Liver (tissue), 9 donors: ENCODE measurements around the gene APP. TPM values are rescaled to one million over a fixed set of nuclear protein-coding genes. Genes with fewer than 3 reads are reported as not detected.

ENCODE experiments used
- DNase-seq: peaks from one replicate; pipeline ENCODE4 v3.0.0-alpha.2; 2017; ENCODE audit warnings: low spot score
- H3K27ac ChIP-seq, 2 donors: one replicate each; pipeline ENCODE4 v1.7.0; 2013; ENCODE audit warnings: inconsistent platforms in 2 of 2, low read length in 2 of 2, control low read depth in 1 of 2, low read depth in 1 of 2, mild to moderate bottlenecking in 1 of 2
- H3K27me3 ChIP-seq, 4 donors: one replicate each; pipeline versions ENCODE4 v1.6.1 to v1.7.0; 2013; ENCODE audit warnings: low read length in 3 of 4, inconsistent platforms in 1 of 4, mild to moderate bottlenecking in 1 of 4, moderate library complexity in 1 of 4; ENCODE audit not compliant: control insufficient read depth in 4 of 4, insufficient read depth in 4 of 4
- H3K36me3 ChIP-seq, 4 donors: one replicate each; pipeline versions ENCODE4 v1.6.1 to v1.7.0; 2013; ENCODE audit warnings: low read length in 3 of 4, mild to moderate bottlenecking in 3 of 4, low read depth in 1 of 4, moderate library complexity in 1 of 4; ENCODE audit not compliant: control insufficient read depth in 4 of 4, insufficient read depth in 3 of 4
- H3K4me1 ChIP-seq, 4 donors: one replicate each; pipeline versions ENCODE4 v1.6.1 to v1.7.0; 2013; ENCODE audit warnings: low read length in 3 of 4, mild to moderate bottlenecking in 3 of 4, moderate library complexity in 1 of 4; ENCODE audit not compliant: control insufficient read depth in 4 of 4, insufficient read depth in 4 of 4
- H3K4me3 ChIP-seq, 3 donors: one replicate each; pipeline versions ENCODE4 v1.6.1 to v1.7.0; 2013; ENCODE audit warnings: low read length in 3 of 3, control low read depth in 1 of 3, low read depth in 1 of 3, mild to moderate bottlenecking in 1 of 3
- H3K9ac ChIP-seq, 2 donors: one replicate each; pipeline ENCODE4 v1.7.0; 2013; ENCODE audit warnings: low read length in 2 of 2, mild to moderate bottlenecking in 2 of 2, moderate library complexity in 2 of 2, control low read depth in 1 of 2, low read depth in 1 of 2
- H3K9me3 ChIP-seq, 4 donors: one replicate each; pipeline versions ENCODE4 v1.6.1 to v1.7.0; 2013; ENCODE audit warnings: low read length in 3 of 4; ENCODE audit not compliant: control insufficient read depth in 4 of 4
- EGR1 ChIP-seq, 2 donors: IDR thresholded peaks; 2 replicates each; pipeline ENCODE4 v1.6.1; 2016 to 2018; ENCODE audit warnings: antibody characterized with exemption in 2 of 2, low read depth in 2 of 2
- FOXA1 ChIP-seq: IDR thresholded peaks from 2 replicates; pipeline ENCODE4 v1.6.1; 2016; ENCODE audit warnings: antibody characterized with exemption
- FOXA2 ChIP-seq: IDR thresholded peaks from 2 replicates; pipeline ENCODE4 v1.6.1; 2016; ENCODE audit warnings: antibody characterized with exemption
- GABPA ChIP-seq, 2 donors: IDR thresholded peaks in 1 of 2; conservative IDR thresholded peaks in 1 of 2; 2 replicates each; pipeline ENCODE4 v1.6.1; 2016; ENCODE audit warnings: antibody characterized with exemption in 2 of 2, mild to moderate bottlenecking in 1 of 2, moderate library complexity in 1 of 2
- HNF4A ChIP-seq, 2 donors: conservative IDR thresholded peaks; 2 replicates each; pipeline ENCODE4 v1.6.1; 2016; ENCODE audit warnings: antibody characterized with exemption in 2 of 2, mild to moderate bottlenecking in 2 of 2
- JUND ChIP-seq, 2 donors: IDR thresholded peaks; 2 replicates each; pipeline ENCODE4 v1.6.1; 2016; ENCODE audit warnings: antibody characterized with exemption in 2 of 2
- NR2F2 ChIP-seq: IDR thresholded peaks from 2 replicates; pipeline ENCODE4 v1.6.1; 2016; ENCODE audit warnings: antibody characterized with exemption
- RXRA ChIP-seq, 2 donors: IDR thresholded peaks; 2 replicates each; pipeline ENCODE4 v1.6.1; 2017 to 2018; ENCODE audit warnings: antibody characterized with exemption in 2 of 2, mild to moderate bottlenecking in 1 of 2
- SP1 ChIP-seq: IDR thresholded peaks from 2 replicates; pipeline ENCODE4 v1.6.1; 2018; ENCODE audit warnings: antibody characterized with exemption, mild to moderate bottlenecking
- TAF1 ChIP-seq: conservative IDR thresholded peaks from 2 replicates; pipeline ENCODE4 v1.6.1; 2016; ENCODE audit warnings: antibody characterized with exemption, mild to moderate bottlenecking
- WGBS: extraction: QIAGEN DNeasy Blood & Tissue Kit; methylation state at CpG from one replicate; pipeline ENCODE4 v1.1.7; 2013; 5-methylcytosine and 5-hydroxymethylcytosine counted together
- polyA plus RNA-seq, 2 donors: library from polyadenylated mRNA; stranded (reverse) in 1 of 2; unstranded in 1 of 2; fragments of 200-250 nt in 1 of 2; fragments of >200 nt in 1 of 2; fragmentation: Nextera tagmentation in 1 of 2; extraction: Ambion mirVana in 1 of 2; gene quantifications; one replicate each; pipeline versions ENCODE4 v1.2.1 to v1.2.3, GENCODE V29; 2013 to 2015
- total RNA-seq, 2 donors: library from RNA; depleted of rRNA; stranded (reverse); fragments of >200 nt; gene quantifications; one replicate each; pipeline ENCODE4 v1.2.3, GENCODE V29; 2014
- TF ChIP-seq, protein P1 (sequence below): IDR thresholded peaks from 2 replicates; pipeline ENCODE4 v1.6.1; 2016; ENCODE audit warnings: antibody characterized with exemption
- TF ChIP-seq, protein P2 (sequence below): IDR thresholded peaks from 2 replicates; pipeline ENCODE4 v1.6.1; 2016; ENCODE audit warnings: antibody characterized with exemption
- TF ChIP-seq, protein P3 (sequence below): IDR thresholded peaks from 2 replicates; pipeline ENCODE4 v1.6.1; 2016; ENCODE audit warnings: antibody characterized with exemption, mild to moderate bottlenecking
- TF ChIP-seq, protein P4 (sequence below): IDR thresholded peaks from 2 replicates; pipeline ENCODE4 v1.6.1; 2016; ENCODE audit warnings: antibody characterized with exemption
- TF ChIP-seq, protein P5 (sequence below): fragments of 150-350 bp; IDR thresholded peaks from 2 replicates; pipeline ENCODE4 v1.5.1; 2017; ENCODE audit warnings: improper control_type of control experiment, low read depth, low read length; ENCODE audit not compliant: missing input control
- donor health status: healthy.
- donor health status: healthy.
- donor health status: healthy.
- donor health status: healthy.
- donor health status: healthy.

APP gene
- total and polyA plus RNA-seq, 4 donors, result 24.9 to 201 (median 111) TPM

DNA sequence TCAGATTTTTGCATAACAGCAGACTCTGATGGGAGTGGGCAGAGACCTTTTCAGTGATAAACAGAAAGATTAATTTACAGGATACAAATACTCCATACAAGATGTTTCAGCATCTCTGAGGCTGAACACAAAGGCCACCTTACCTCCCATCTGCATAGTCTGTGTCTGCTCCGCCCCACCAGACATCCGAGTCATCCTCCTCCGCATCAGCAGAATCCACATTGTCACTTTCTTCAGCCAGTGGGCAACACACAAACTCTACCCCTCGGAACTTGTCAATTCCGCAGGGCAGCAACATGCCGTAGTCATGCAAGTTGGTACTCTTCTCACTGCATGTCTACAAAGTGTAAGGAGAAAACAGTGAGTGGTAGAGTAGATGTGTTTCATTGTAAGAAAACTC, 119.7 kb downstream of the APP start:
- TF ChIP-seq HNF4A (conservative IDR thresholded peaks at IDR 0.05) (no peak), FOXA1 (no peak), NR2F2 (no peak), TAF1 (no peak), RXRA (IDR thresholded peaks at IDR 0.05) (no peak), EGR1 (IDR thresholded peaks at IDR 0.05; ENCODE audit: low read depth in 2 of 2) (no peak), SP1 (no peak), FOXA2 (no peak), JUND (IDR thresholded peaks at IDR 0.05) (no peak)
- TF ChIP-seq, protein P1, sequence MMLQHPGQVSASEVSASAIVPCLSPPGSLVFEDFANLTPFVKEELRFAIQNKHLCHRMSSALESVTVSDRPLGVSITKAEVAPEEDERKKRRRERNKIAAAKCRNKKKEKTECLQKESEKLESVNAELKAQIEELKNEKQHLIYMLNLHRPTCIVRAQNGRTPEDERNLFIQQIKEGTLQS, result no peak
- TF ChIP-seq, protein P2, sequence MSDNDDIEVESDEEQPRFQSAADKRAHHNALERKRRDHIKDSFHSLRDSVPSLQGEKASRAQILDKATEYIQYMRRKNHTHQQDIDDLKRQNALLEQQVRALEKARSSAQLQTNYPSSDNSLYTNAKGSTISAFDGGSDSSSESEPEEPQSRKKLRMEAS, result no peak
- TF ChIP-seq, protein P3, sequence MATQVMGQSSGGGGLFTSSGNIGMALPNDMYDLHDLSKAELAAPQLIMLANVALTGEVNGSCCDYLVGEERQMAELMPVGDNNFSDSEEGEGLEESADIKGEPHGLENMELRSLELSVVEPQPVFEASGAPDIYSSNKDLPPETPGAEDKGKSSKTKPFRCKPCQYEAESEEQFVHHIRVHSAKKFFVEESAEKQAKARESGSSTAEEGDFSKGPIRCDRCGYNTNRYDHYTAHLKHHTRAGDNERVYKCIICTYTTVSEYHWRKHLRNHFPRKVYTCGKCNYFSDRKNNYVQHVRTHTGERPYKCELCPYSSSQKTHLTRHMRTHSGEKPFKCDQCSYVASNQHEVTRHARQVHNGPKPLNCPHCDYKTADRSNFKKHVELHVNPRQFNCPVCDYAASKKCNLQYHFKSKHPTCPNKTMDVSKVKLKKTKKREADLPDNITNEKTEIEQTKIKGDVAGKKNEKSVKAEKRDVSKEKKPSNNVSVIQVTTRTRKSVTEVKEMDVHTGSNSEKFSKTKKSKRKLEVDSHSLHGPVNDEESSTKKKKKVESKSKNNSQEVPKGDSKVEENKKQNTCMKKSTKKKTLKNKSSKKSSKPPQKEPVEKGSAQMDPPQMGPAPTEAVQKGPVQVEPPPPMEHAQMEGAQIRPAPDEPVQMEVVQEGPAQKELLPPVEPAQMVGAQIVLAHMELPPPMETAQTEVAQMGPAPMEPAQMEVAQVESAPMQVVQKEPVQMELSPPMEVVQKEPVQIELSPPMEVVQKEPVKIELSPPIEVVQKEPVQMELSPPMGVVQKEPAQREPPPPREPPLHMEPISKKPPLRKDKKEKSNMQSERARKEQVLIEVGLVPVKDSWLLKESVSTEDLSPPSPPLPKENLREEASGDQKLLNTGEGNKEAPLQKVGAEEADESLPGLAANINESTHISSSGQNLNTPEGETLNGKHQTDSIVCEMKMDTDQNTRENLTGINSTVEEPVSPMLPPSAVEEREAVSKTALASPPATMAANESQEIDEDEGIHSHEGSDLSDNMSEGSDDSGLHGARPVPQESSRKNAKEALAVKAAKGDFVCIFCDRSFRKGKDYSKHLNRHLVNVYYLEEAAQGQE, result no peak
- TF ChIP-seq, protein P4, sequence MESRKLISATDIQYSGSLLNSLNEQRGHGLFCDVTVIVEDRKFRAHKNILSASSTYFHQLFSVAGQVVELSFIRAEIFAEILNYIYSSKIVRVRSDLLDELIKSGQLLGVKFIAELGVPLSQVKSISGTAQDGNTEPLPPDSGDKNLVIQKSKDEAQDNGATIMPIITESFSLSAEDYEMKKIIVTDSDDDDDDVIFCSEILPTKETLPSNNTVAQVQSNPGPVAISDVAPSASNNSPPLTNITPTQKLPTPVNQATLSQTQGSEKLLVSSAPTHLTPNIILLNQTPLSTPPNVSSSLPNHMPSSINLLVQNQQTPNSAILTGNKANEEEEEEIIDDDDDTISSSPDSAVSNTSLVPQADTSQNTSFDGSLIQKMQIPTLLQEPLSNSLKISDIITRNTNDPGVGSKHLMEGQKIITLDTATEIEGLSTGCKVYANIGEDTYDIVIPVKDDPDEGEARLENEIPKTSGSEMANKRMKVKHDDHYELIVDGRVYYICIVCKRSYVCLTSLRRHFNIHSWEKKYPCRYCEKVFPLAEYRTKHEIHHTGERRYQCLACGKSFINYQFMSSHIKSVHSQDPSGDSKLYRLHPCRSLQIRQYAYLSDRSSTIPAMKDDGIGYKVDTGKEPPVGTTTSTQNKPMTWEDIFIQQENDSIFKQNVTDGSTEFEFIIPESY, result no peak
- TF ChIP-seq, protein P5, sequence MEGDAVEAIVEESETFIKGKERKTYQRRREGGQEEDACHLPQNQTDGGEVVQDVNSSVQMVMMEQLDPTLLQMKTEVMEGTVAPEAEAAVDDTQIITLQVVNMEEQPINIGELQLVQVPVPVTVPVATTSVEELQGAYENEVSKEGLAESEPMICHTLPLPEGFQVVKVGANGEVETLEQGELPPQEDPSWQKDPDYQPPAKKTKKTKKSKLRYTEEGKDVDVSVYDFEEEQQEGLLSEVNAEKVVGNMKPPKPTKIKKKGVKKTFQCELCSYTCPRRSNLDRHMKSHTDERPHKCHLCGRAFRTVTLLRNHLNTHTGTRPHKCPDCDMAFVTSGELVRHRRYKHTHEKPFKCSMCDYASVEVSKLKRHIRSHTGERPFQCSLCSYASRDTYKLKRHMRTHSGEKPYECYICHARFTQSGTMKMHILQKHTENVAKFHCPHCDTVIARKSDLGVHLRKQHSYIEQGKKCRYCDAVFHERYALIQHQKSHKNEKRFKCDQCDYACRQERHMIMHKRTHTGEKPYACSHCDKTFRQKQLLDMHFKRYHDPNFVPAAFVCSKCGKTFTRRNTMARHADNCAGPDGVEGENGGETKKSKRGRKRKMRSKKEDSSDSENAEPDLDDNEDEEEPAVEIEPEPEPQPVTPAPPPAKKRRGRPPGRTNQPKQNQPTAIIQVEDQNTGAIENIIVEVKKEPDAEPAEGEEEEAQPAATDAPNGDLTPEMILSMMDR, result no peak
- 98% methylated on average over 6 of the region's 6 CpGs for WGBS
- no peak overlapping the region for H3K27ac ChIP-seq
- H3K27me3 ChIP-seq, result no peaks in the 10 kb centered on the region
- peaks cover 2 to 20% (median 12%) of the 10 kb centered on the region in 4 donors for H3K36me3 ChIP-seq
- DNase-seq, result no peak
- no peak overlapping the region for H3K4me3 ChIP-seq
- no peaks in the 10 kb centered on the region for H3K9me3 ChIP-seq
- H3K4me1 ChIP-seq, result peaks cover 2 to 12% (median 6%) of the 10 kb centered on the region in 4 donors
- no peak overlapping the region for H3K9ac ChIP-seq

DNA sequence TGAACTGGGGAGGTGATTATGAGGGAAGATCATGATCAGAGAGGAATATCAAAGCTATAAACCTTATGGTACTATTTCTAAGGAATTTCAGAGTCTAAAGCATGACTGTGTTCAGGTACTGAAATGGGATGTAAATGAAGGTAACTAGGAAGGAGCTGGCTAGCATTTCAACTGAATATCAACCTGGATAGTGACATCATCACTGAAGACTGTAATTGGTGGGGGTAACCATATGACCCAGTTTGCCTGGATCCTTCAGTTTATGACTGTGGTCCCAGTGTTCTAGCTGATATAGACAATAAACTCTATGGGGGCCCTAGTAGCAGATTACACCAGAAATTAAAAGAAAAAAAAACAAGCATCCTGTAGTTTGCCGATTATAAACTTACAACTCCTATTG, 120.8 kb downstream of the APP start:
- no peak for DNase-seq
- Histone ChIP-seq H3K4me1 (peaks cover 0 to 6% (median 0%) of the 10 kb centered on the region in 4 donors), H3K4me3 (no peak overlapping the region), H3K9me3 (no peaks in the 10 kb centered on the region), H3K36me3 (peaks cover 2 to 24% (median 12%) of the 10 kb centered on the region in 4 donors), H3K27ac (no peak overlapping the region), H3K27me3 (no peaks in the 10 kb centered on the region), H3K9ac (no peak overlapping the region)
- 95% methylated on average over 1 of the region's 1 CpG for WGBS
- no peak for TF ChIP-seq GABPA (IDR thresholded peaks at IDR 0.05 in 1 of 2, conservative IDR thresholded peaks at IDR 0.05 in 1 of 2)
- TF ChIP-seq NR2F2, result no peak
- no peak for TF ChIP-seq EGR1 (IDR thresholded peaks at IDR 0.05; ENCODE audit: low read depth in 2 of 2)
- TF ChIP-seq, protein P4, result no peak
